ENCODE results near the gene PXDC1. TPM values are rescaled to one million over a fixed set of nuclear protein-coding genes. Genes with fewer than 3 reads are reported as not detected.
A peak's percentile ranks its signal among the peaks of the same experiment; 100 is the strongest.

The PXDC1 gene
- total RNA-seq, 4 donors from 2014 or later, result 106 to 205 (median 122) TPM

DNA sequence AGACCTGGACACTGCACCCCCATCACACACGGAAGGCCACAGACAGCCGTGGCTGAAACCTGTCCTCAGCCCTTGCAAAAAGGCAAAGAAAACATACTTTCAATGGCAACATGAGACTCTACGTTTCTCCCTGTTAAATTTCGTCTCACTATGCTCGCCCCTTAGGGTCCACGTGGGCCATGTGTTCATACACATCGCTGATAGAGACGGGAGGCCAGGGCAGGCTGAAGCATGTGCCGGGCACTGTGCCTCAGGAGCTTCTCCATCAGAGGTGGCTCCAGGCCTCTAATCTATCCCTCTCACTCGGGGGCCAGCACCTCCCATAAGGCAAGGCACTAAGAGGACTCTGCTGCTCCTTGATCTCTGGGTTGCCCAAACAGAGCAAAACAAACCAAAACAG lies 17.5 kb downstream of the PXDC1 start:
- DNase-seq (ENCODE audit: low spot score), result no peak
- TF ChIP-seq, protein P1, sequence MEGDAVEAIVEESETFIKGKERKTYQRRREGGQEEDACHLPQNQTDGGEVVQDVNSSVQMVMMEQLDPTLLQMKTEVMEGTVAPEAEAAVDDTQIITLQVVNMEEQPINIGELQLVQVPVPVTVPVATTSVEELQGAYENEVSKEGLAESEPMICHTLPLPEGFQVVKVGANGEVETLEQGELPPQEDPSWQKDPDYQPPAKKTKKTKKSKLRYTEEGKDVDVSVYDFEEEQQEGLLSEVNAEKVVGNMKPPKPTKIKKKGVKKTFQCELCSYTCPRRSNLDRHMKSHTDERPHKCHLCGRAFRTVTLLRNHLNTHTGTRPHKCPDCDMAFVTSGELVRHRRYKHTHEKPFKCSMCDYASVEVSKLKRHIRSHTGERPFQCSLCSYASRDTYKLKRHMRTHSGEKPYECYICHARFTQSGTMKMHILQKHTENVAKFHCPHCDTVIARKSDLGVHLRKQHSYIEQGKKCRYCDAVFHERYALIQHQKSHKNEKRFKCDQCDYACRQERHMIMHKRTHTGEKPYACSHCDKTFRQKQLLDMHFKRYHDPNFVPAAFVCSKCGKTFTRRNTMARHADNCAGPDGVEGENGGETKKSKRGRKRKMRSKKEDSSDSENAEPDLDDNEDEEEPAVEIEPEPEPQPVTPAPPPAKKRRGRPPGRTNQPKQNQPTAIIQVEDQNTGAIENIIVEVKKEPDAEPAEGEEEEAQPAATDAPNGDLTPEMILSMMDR (IDR thresholded peaks at IDR 0.05), result no peak
- ATAC-seq (ENCODE audit: low FRiP score), result no peak

DNA sequence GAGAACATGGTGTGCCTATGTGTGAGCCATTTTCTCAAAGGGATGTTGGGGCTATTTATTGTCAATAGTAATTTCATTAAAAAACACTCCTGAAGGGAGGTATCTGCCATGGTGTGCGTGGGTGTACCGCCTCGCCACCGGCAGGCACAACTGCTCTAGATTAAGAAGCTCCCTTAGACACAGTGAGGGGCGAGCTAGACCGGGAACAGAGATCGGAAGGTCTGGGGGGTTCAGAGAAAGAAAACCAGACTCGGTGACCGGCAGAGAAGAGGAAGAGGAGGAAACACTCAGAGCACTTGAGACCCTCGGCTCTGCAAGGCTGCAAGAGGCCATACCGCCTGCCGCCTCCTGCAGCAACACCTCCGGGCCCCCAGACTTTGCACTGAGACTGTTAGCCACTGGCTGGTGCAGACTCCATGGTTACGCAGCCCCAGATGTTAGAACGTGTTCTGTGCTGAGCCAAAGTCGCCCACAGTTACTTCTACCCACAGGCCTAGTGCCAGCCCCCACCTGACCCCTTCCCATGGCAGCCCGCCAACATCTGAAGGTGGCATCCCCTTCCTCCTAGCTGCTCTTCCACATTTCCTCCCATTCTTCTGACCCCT lies 18.1 kb downstream of the PXDC1 start:
- TF ChIP-seq, protein P1 (IDR thresholded peaks at IDR 0.05), result no peak
- no peak for ATAC-seq (ENCODE audit: low FRiP score)
- no peak for DNase-seq (ENCODE audit: low spot score)

DNA sequence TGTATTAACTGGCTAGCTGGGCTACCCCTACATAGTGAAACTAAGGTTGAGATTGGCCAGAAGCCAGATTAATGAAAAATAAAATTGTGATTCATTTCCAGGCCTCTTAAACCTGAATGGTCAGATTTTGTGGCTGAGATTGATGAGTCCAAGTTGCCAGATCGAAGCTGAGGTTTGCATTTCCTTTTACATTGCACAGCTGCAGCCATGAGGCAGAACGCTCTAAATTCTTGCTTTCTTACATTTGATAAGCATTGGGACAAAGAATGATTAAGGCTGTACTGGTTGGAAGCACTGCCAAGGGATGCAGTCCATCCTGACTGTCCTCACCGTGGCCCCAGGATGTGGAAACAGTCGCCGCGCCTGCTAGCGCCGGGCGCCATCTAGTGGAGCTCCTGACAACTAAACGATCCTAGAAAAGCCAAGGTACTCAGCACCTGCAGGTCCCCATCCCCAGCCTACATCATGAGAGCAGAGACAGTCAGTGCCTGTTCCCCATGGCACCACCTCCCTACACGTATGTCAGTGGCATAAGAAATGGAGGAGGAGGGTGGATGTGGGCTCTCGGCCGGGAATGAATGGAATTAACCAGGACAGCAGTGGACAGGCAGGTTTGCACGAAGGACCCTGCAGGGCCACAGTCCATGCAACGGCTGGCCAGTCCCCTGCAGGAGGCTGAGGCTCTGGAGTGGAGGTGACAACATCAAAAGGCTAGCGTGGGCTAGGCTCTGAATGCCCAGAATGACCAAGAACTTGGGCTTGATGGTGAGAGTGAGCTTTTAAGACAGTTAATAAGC lies 19.0 kb downstream of the PXDC1 start:
- TF ChIP-seq, protein P1 (IDR thresholded peaks at IDR 0.05), result peak in 2 of 3 donors; percentile 34 to 66
- peak; percentile 64 for ATAC-seq (ENCODE audit: low FRiP score)
- DNase-seq (ENCODE audit: low spot score), result peak; percentile 55

DNA sequence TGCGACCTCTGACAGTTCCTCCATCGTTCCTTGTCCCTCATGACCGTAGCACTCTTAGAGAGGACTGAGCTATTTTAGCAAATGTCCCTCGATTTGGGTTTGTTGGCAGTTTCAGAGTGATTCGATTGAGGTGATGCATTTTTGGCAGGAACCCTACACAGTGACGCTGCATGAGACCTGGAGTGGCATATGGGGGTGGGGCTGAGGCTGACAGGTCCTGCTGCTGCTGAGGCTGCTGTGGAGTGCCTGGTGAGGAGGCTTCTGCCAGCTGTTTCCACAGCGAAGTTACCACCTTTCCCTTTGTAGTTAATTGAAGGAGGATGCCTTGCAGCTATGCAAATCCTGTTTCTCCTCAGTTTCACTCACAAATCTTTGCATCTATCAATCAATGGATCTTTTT lies 19.8 kb downstream of the PXDC1 start:
- ATAC-seq (ENCODE audit: low FRiP score), result no peak
- TF ChIP-seq, protein P1 (IDR thresholded peaks at IDR 0.05), result no peak
- no peak for DNase-seq (ENCODE audit: low spot score)

DNA sequence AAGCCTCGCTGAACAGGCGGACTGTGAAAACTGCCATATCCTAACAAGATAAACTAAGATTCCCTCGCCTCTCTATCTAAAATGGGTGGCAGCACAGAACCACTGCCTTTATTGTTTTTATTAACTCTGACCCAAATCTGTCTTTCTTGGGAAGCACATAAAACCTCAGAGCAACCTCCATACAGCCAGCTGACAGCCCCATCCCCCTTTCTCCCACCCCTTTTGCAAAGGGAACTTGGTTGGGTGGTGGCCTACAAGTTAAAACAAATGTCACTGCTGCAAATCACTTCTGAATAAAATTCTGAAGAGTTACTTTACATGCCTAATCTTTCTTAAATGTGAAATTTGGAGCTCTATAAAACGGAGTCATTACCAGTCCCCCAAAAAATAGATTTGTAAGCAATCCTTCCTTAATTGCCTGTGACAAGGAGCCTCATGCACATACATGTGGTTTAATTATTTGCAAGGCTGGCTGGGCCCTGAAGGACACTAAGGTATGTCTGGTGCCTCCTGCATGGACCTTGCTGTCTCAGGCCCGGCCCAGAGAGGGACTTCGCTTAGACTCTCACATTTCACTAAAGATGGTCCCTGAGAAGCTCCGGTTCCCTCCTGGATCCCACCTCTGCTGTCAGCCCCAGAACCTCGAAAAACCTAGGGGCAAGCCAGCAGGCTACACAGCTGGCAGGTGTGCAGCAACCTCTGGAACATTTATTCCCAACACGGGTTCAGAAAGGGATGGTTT lies 21.7 kb downstream of the PXDC1 start:
- DNase-seq (ENCODE audit: low spot score) (no peak), ATAC-seq (ENCODE audit: low FRiP score) (no peak)
- TF ChIP-seq, protein P1 (IDR thresholded peaks at IDR 0.05), result no peak

DNA sequence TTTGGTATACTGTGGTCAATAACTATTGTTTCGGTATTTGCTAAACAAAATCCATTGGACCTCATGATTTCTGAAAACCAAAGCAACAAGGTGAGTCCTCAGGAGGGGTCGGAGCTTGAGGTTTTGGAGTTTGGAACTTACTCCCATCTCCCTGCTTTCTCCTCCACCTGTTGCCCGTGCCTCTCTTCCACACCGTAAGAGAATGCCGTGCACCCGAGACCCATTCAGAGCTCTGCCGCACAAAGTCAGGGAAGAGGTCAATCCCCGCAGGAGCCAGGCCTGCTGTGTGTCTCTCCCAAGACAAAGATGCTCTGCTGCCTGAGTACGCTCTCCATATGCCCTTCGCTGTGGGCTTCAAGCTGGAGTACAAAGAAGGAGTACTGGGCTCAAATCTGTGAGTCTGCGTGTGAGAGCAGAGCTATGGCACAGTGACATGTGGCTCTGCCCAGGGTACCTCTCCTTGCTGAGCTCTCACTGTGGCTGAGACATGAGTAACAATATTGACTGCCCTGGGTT lies 23.9 kb downstream of the PXDC1 start:
- DNase-seq (ENCODE audit: low spot score) (no peak), ATAC-seq (ENCODE audit: low FRiP score) (no peak)
- TF ChIP-seq, protein P1 (IDR thresholded peaks at IDR 0.05), result no peak

All from omental fat pad (tissue), 4 donors.